Sigmoid colon (tissue), 7 donors: ENCODE results near the gene CORT. TPM values are rescaled to one million over a fixed set of nuclear protein-coding genes. Genes with fewer than 3 reads are reported as not detected.

Experiments used
- DNase-seq: peaks from one replicate; pipeline ENCODE4 v3.0.0-alpha.2; 2019
- H3K27ac ChIP-seq, 4 donors: fragments of 200-600 bp; sonication (generic); one replicate each; pipeline ENCODE4 v1.5.1; 2016 to 2019; ENCODE audit warnings: mild to moderate bottlenecking in 1 of 4
- H3K27me3 ChIP-seq, 3 donors: fragments of 200-600 bp; sonication (generic); one replicate each; pipeline ENCODE4 v1.5.1; 2019; ENCODE audit warnings: mild to moderate bottlenecking in 1 of 3
- H3K36me3 ChIP-seq, 4 donors: fragments of 200-600 bp; sonication (generic); one replicate each; pipeline ENCODE4 v1.5.1; 2016 to 2019
- H3K4me1 ChIP-seq, 4 donors: fragments of 200-600 bp; sonication (generic); one replicate each; pipeline ENCODE4 v1.5.1; 2017 to 2019
- H3K4me3 ChIP-seq, 4 donors: fragments of 200-600 bp; sonication (generic); one replicate each; pipeline ENCODE4 v1.5.1; 2017 to 2019; ENCODE audit warnings: mild to moderate bottlenecking in 2 of 4, moderate library complexity in 1 of 4
- H3K9me3 ChIP-seq, 4 donors: fragments of 200-600 bp in 3 of 4; sonication (generic) in 3 of 4; one replicate each; pipeline versions ENCODE4 v1.5.1 to v1.6.1; 2013 to 2019
- CTCF ChIP-seq, 4 experiments: fragments of 450-650 bp in 3 of 4; fragments of 200-600 bp in 1 of 4; IDR thresholded peaks; one replicate each; pipeline ENCODE4 v1.5.1; 2016 to 2019; ENCODE audit warnings: antibody characterized with exemption in 4 of 4, mild to moderate bottlenecking in 3 of 4, moderate library complexity in 2 of 4
- EP300 ChIP-seq, 4 donors: sonication (generic); formaldehyde crosslinking; IDR thresholded peaks; one replicate each; pipeline ENCODE4 v1.6.1; 2017; ENCODE audit warnings: antibody characterized with exemption in 4 of 4
- POLR2A ChIP-seq, 2 donors: fragments of 450-650 bp; IDR thresholded peaks; one replicate each; pipeline ENCODE4 v1.6.1; 2016; ENCODE audit warnings: antibody characterized with exemption in 2 of 2, mild to moderate bottlenecking in 2 of 2, moderate library complexity in 2 of 2
- POLR2AphosphoS5 ChIP-seq, 4 donors: sonication (generic); formaldehyde crosslinking; IDR thresholded peaks; one replicate each; pipeline ENCODE4 v1.6.1; 2017; ENCODE audit warnings: antibody characterized with exemption in 4 of 4
- WGBS, 2 donors: extraction: QIAGEN DNeasy Blood & Tissue Kit; methylation state at CpG; one replicate each; pipeline ENCODE4 v1.1.7; 2013; 5-methylcytosine and 5-hydroxymethylcytosine counted together
- intact Hi-C: fragments of 100-400 bp; cut with DNase I; formaldehyde crosslinking; loops from one replicate; pipeline ENCODE4 v1.15.1; 2023
- polyA plus RNA-seq, 3 donors: library from polyadenylated mRNA; stranded (reverse); fragments of 200-250 nt; gene quantifications; one replicate each; pipeline ENCODE4 v1.2.3, GENCODE V29; 2013
- total RNA-seq, 4 donors: library from RNA; depleted of rRNA; stranded (reverse); fragments of >200 nt; gene quantifications; one replicate each; pipeline ENCODE4 v1.1.0, GENCODE V29; 2016
- donor health status: healthy with polysubstance abuse.
- donor health status: Bipolar disorder and iron deficiency.
- donor health status: healthy.

The CORT gene
- total and polyA plus RNA-seq, 7 donors, result 0.42 to 1.4 (median 0.90) TPM; not detected in 1

- no peak for DNase-seq
- peak overlapping the region; percentile 93 to 97 (median 94) for H3K4me3 ChIP-seq
- no peaks in the 10 kb centered on the region for H3K9me3 ChIP-seq
- H3K27ac ChIP-seq, result peak overlapping the region; percentile 85 to 92 (median 87)
- TF ChIP-seq POLR2A (IDR thresholded peaks at IDR 0.05), result no peak
- no peak for TF ChIP-seq EP300 (IDR thresholded peaks at IDR 0.05)
- no peak for TF ChIP-seq POLR2AphosphoS5 (IDR thresholded peaks at IDR 0.05)
- TF ChIP-seq CTCF (IDR thresholded peaks at IDR 0.05), result no peak
- intact Hi-C loops, result no loop called here
- H3K27me3 ChIP-seq, result no peaks in the 10 kb centered on the region
- H3K4me1 ChIP-seq, result peaks cover 0 to 38% (median 31%) of the 10 kb centered on the region in 4 donors
- 1 to 4% methylated on average over 13 of the region's 13 CpGs for WGBS, 2 donors
- H3K36me3 ChIP-seq, result no peaks in the 10 kb centered on the region
Measured at GRCh38 chr1:10475510-10475909, 25.7 kb downstream of the CORT start.

- 81 to 84% methylated on average over 8 of the region's 8 CpGs for WGBS, 2 donors
- no peaks in the 10 kb centered on the region for H3K9me3 ChIP-seq
- intact Hi-C loops, result no loop called here
Measured at GRCh38 chr1:10479296-10479695, 29.5 kb downstream of the CORT start.

GRCh38 chr1:10480614-10481013 is 30.8 kb downstream of the CORT start:
- Histone ChIP-seq H3K4me3 (no peak overlapping the region), H3K27me3 (no peaks in the 10 kb centered on the region), H3K4me1 (peaks cover 0 to 13% (median 10%) of the 10 kb centered on the region in 4 donors), H3K36me3 (no peaks in the 10 kb centered on the region), H3K27ac (no peak overlapping the region), H3K9me3 (no peaks in the 10 kb centered on the region)
- intact Hi-C loops, result no loop called here
- WGBS, 2 donors, result 91 to 94% methylated on average over 2 of the region's 2 CpGs
- DNase-seq, result no peak
- TF ChIP-seq POLR2AphosphoS5 (IDR thresholded peaks at IDR 0.05), result no peak
- TF ChIP-seq POLR2A (IDR thresholded peaks at IDR 0.05), result no peak
- no peak for TF ChIP-seq EP300 (IDR thresholded peaks at IDR 0.05)
- TF ChIP-seq CTCF (IDR thresholded peaks at IDR 0.05), result no peak

More at GRCh38 chr1:10479296-10479695, 29.5 kb downstream of the CORT start:
- H3K36me3 ChIP-seq, result no peaks in the 10 kb centered on the region
- TF ChIP-seq EP300 (IDR thresholded peaks at IDR 0.05) (no peak), CTCF (IDR thresholded peaks at IDR 0.05) (no peak), POLR2AphosphoS5 (IDR thresholded peaks at IDR 0.05) (no peak), POLR2A (IDR thresholded peaks at IDR 0.05) (no peak)
- no peaks in the 10 kb centered on the region for H3K27me3 ChIP-seq
- H3K4me3 ChIP-seq, result no peak overlapping the region
- no peak overlapping the region for H3K27ac ChIP-seq
- no peak for DNase-seq
- peaks cover 0 to 20% (median 16%) of the 10 kb centered on the region in 4 donors for H3K4me1 ChIP-seq

- Histone ChIP-seq H3K27me3 (no peaks in the 10 kb centered on the region), H3K9me3 (no peaks in the 10 kb centered on the region), H3K4me3 (no peak overlapping the region), H3K27ac (no peak overlapping the region), H3K36me3 (no peaks in the 10 kb centered on the region), H3K4me1 (no peaks in the 10 kb centered on the region)
- TF ChIP-seq CTCF (IDR thresholded peaks at IDR 0.05) (no peak), EP300 (IDR thresholded peaks at IDR 0.05) (no peak), POLR2AphosphoS5 (IDR thresholded peaks at IDR 0.05) (no peak), POLR2A (IDR thresholded peaks at IDR 0.05) (no peak)
- intact Hi-C loops, result no loop called here
- WGBS, 2 donors, result 88 to 95% methylated on average over 6 of the region's 6 CpGs
- DNase-seq, result no peak
Measured at GRCh38 chr1:10484521-10484920, 34.7 kb downstream of the CORT start.
